ENCODE measurements around the gene NGDN. TPM values are rescaled to one million over a fixed set of nuclear protein-coding genes. Genes with fewer than 3 reads are reported as not detected.

NGDN gene
- total RNA-seq, 1 experiment from 2014 or later, result 42.0 TPM

GRCh38 chr14:23445773-23446172, 23.7 kb upstream of the NGDN start:
- H2AFZ ChIP-seq (ENCODE audit: low read depth, low read length, poor library complexity, severe bottlenecking), result no peak overlapping the region
- no peak overlapping the region for H3K4me3 ChIP-seq (replicated peaks in 1 of 2; ENCODE audit: low read depth in 1 of 2, low read length in 2 of 2)
- no peaks in the 10 kb centered on the region for H3K36me3 ChIP-seq (ENCODE audit: control insufficient read depth in 1 of 2, insufficient read depth in 2 of 2, low read length in 2 of 2)
- ChIA-PET RAD21 (ENCODE audit: low non-redundant PET in 1 of 2, low total read pairs in 2 of 2, uncharacterized antibody in 2 of 2, unreplicated experiment in 2 of 2) (no interaction called here), POLR2A (no interaction called here), CTCF (no interaction called here)
- no peak for TF ChIP-seq POLR2AphosphoS5 (IDR thresholded peaks at IDR 0.05; ENCODE audit: low read depth, low read length)
- TF ChIP-seq EGR1 (IDR thresholded peaks at IDR 0.05; ENCODE audit: low read depth), result no peak
- TF ChIP-seq CTCF (IDR thresholded peaks at IDR 0.05 in 2 of 3, conservative IDR thresholded peaks at IDR 0.05 in 1 of 3; ENCODE audit: borderline replicate concordance in 1 of 3, insufficient read depth in 1 of 3, low read depth in 2 of 3, low read length in 2 of 3), result no peak
- no peak for TF ChIP-seq MAX (IDR thresholded peaks at IDR 0.05)
- TF ChIP-seq CEBPB (IDR thresholded peaks at IDR 0.05; ENCODE audit: low read depth), result no peak
- no peak for TF ChIP-seq ZFX (IDR thresholded peaks at IDR 0.05)
- TF ChIP-seq TCF7L2 (IDR thresholded peaks at IDR 0.05; ENCODE audit: borderline replicate concordance, extremely low read depth, insufficient read depth, insufficient read length), result no peak
- no peak for TF ChIP-seq EZH2 (IDR thresholded peaks at IDR 0.05)
- no peak for TF ChIP-seq ELF1 (IDR thresholded peaks at IDR 0.05; ENCODE audit: borderline replicate concordance, low read depth)
- TF ChIP-seq ZNF274 (IDR thresholded peaks at IDR 0.05; ENCODE audit: low read depth, low read length), result no peak
- no peak for TF ChIP-seq ZBTB33 (IDR thresholded peaks at IDR 0.05; ENCODE audit: extremely low read depth, insufficient replicate concordance, low read length)
- no peak for TF ChIP-seq REST (IDR thresholded peaks at IDR 0.05; ENCODE audit: low read depth)
- TF ChIP-seq SP1 (IDR thresholded peaks at IDR 0.05; ENCODE audit: low read depth), result no peak
- TF ChIP-seq SRF (IDR thresholded peaks at IDR 0.05; ENCODE audit: low read depth), result no peak
- TF ChIP-seq POLR2A (IDR thresholded peaks at IDR 0.05; ENCODE audit: borderline replicate concordance, extremely low read depth, insufficient read depth, insufficient read length), result no peak
- TF ChIP-seq SIN3A (IDR thresholded peaks at IDR 0.05; ENCODE audit: low read depth), result no peak
- H4K20me1 ChIP-seq (ENCODE audit: insufficient read depth), result no peaks in the 10 kb centered on the region
- H3K9me3 ChIP-seq (ENCODE audit: control insufficient read depth in 1 of 2, insufficient read depth in 1 of 2, low read depth in 1 of 2, low read length in 2 of 2), result no peaks in the 10 kb centered on the region
- H3K79me2 ChIP-seq (ENCODE audit: insufficient read depth, low read length), result no peaks in the 10 kb centered on the region
- no peaks in the 10 kb centered on the region for H3K4me1 ChIP-seq (ENCODE audit: control insufficient read depth in 1 of 2, insufficient read depth in 2 of 2, low read length in 2 of 2)
- ATAC-seq (no peak), DNase-seq (ENCODE audit: low read depth, low spot score) (no peak)
- H3K27ac ChIP-seq (ENCODE audit: low read depth, low read length), result no peak overlapping the region
- no peak overlapping the region for H3K9ac ChIP-seq (ENCODE audit: low read length)
- intact Hi-C loops (cut with micrococcal nuclease), result no loop called here
- no peak overlapping the region for H3K4me2 ChIP-seq (ENCODE audit: low read length)
- no peaks in the 10 kb centered on the region for H3K9me2 ChIP-seq (ENCODE audit: insufficient read depth)
- no TSS peak for BruUV-seq (replicated peaks)
- H3K27me3 ChIP-seq (ENCODE audit: insufficient read depth, low read length), result peaks cover 6% of the 10 kb centered on the region; the same call in 1 of the 2 replicates

Data from HCT116 (cell line).